GM12873 (cell line): ENCODE measurements around the gene RBL2.

ENCODE experiments used
- TF ChIP-seq, protein P1 (sequence below): IDR thresholded peaks from 2 replicates; pipeline ENCODE4 v1.5.1; 2012; ENCODE audit warnings: low read depth, mild to moderate bottlenecking, moderate library complexity, low read length, control low read depth; ENCODE audit not compliant: insufficient read depth; ENCODE audit errors: missing control alignments

The RBL2 gene

DNA sequence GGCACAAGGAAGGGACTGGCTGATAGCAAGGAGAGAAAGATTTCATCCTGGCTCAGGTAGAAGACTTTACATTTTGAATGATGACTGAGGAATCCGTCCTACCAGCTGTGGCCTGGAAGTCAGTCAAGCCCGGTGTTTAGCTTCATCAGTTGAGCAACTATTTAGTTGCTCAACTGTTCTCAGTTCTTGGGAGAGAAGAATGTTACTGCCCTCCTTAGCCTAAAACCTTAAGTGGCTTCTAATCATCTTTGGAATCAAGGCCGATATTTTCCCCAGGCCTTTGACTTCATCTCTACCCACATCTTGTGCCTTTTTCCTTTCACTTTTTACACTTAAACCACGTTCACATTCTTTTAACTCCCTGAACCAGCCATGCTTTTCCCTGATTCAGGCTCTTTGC lies 17.3 kb upstream of the RBL2 start:
- TF ChIP-seq, protein P1, sequence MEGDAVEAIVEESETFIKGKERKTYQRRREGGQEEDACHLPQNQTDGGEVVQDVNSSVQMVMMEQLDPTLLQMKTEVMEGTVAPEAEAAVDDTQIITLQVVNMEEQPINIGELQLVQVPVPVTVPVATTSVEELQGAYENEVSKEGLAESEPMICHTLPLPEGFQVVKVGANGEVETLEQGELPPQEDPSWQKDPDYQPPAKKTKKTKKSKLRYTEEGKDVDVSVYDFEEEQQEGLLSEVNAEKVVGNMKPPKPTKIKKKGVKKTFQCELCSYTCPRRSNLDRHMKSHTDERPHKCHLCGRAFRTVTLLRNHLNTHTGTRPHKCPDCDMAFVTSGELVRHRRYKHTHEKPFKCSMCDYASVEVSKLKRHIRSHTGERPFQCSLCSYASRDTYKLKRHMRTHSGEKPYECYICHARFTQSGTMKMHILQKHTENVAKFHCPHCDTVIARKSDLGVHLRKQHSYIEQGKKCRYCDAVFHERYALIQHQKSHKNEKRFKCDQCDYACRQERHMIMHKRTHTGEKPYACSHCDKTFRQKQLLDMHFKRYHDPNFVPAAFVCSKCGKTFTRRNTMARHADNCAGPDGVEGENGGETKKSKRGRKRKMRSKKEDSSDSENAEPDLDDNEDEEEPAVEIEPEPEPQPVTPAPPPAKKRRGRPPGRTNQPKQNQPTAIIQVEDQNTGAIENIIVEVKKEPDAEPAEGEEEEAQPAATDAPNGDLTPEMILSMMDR: no peak

DNA sequence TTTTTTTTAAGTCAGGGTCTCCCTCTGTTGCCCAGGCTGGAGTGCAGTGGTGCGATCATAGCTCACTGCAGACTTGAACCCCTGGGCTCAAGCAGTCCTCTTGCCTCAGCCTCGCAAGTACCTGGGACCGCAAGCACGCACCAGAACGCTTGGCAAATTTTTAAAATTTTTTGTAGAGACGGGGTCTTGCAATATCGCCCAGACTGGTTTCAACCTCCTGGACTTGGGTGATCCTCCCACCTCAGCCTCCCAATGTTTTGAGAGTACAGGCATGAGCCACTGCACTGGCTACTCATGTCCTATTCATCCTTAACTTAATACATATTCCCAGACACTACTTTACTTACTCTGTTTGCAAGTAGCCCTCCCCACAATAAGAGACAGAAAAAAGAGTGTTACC lies 16.3 kb upstream of the RBL2 start:
- TF ChIP-seq, protein P1: no peak

DNA sequence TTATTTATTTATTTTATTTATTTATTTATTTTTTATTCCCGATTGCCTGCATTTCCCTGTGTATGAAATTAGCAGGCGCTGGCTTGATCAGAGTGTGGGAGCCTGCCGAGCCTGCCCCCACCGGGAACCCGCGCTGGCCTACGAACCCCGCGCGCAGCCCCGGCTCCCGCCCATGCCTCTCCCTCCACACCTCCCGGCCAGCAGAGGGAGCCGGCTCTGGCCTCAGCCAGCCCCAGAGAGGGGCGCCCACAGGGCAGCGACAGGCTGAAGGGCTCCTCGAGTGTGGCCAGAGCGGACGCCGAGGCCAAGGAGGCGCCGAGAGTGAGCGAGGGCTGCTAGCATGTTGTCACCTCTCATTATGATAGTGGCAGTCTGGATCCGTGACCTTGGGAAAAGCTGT lies 13.0 kb upstream of the RBL2 start:
- TF ChIP-seq, protein P1: no peak

DNA sequence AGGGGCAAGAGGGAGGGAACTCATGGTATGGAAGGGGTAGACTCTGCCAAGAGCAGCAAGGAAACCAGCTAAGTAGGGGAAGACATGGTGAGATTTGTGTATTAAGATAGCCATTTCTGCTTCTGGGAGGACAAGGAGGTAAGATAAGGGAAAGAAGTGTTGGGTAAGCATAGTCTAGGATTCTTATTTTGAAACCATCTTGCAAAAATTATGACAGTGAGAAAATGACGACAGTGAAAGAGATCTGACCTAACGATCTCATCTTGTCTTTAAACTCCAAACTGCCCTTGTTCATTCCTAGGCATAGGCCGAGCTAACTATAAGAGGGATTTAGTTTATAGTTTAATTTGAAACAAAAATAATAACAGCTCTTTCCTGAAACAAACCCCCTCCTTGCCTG lies 5.6 kb upstream of the RBL2 start:
- TF ChIP-seq, protein P1: no peak

DNA sequence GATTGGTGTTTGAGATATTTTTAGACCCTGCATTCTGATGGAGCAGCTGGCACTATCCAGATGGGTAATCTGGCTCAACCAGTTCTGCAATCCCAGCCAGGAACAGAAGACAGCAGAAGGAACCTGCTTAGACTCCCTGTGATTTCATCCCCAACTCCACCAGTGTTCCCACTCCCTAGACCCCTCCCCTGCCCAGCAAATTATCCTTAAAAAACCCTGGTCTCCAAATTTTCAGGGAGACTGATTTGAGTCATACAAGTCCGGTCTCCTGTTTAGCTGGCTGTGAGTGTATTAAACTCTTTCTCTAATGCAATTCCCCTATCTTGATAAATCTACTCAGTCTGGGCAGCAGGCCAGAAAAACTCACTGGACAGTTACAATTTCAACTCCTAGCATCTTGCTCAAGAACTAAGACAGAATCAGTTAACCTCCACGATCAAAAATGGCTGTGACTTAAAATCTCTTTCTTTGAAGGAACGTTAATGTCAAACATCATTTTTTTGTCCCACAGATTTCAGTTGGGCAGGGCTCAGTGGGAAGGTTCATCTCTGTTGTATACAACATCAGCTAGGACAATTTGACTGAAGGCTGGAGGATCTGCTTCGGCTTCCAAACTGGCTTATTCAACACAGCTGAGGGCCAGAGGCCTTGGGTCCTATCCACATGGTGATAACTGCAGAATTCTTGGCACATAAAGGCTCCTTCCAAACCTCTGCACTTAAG lies 4.9 kb upstream of the RBL2 start:
- TF ChIP-seq, protein P1: no peak

DNA sequence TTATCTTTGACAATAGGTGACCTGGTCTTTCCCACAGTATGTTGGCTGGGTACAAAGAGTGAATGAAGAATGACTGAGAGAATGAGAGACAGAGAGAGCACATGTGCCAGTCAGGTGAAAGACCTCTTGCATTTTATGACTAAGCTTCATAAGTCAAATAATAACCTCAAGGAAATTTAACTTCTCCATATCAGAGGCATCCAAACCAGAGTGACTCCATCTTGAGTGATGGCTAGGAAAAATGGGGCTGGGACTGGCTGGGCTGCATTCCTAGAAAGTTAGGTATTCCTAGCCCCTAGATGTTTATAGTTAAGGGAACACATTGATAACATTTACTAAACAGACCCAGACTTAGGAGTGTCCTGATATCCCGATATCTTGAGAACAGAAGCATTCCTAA lies 3.9 kb upstream of the RBL2 start:
- TF ChIP-seq, protein P1: no peak

DNA sequence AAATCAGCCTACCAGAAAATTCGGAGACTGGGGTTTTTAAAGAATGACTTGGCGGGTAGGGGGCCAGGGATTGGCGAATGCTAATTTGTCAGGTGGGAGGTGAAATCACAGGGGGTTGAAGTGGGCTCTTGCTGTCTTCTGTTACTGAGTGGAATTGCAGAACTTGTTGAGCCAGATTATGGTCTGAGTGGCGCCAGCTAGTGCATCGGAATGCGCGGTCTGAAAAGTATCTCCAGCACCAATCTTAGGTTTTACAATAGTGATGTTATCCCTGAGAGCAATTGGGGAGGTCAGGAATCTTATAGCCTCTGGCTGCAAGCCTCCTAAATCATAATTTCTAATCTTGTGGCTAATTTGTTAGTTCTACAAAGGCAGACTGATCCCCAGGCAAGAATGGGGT lies 762 bp upstream of the RBL2 start:
- TF ChIP-seq, protein P1: no peak
